Karpas-422 (cell line): ENCODE measurements around the gene LSP1. TPM values are rescaled to one million over a fixed set of nuclear protein-coding genes. Genes with fewer than 3 reads are reported as not detected.

Experiments
- DNase-seq: peaks from one replicate; pipeline ENCODE4 v3.0.0-alpha.2; 2015
- H2AFZ ChIP-seq: fragments of 200-600 bp; sonication (generic); 2 replicates; pipeline ENCODE4 v1.6.1; 2014; ENCODE audit warnings: antibody characterized with exemption, low read length, mixed read lengths
- H3K27ac ChIP-seq: fragments of 200-600 bp; sonication (generic); 2 replicates; pipeline ENCODE4 v1.5.1; 2014; ENCODE audit warnings: mild to moderate bottlenecking, low read length, moderate library complexity
- H3K27me3 ChIP-seq: fragments of 200-600 bp; sonication (generic); 2 replicates; pipeline ENCODE4 v1.6.1; 2014; ENCODE audit warnings: low read length, mixed read lengths
- H3K36me3 ChIP-seq: fragments of 200-600 bp; sonication (generic); 2 replicates; pipeline ENCODE4 v1.6.1; 2014; ENCODE audit warnings: low read length, mixed read lengths; ENCODE audit not compliant: insufficient read depth
- H3K4me1 ChIP-seq: fragments of 200-600 bp; sonication (generic); 2 replicates; pipeline ENCODE4 v1.6.1; 2014; ENCODE audit warnings: mild to moderate bottlenecking, low read length, mixed read lengths
- H3K4me2 ChIP-seq: fragments of 200-600 bp; sonication (generic); 2 replicates; pipeline ENCODE4 v1.6.1; 2014; ENCODE audit warnings: low read length, low read depth, mild to moderate bottlenecking; ENCODE audit not compliant: poor library complexity, severe bottlenecking
- H3K4me3 ChIP-seq: fragments of 200-600 bp; sonication (generic); 2 replicates; pipeline ENCODE4 v1.5.1; 2014; ENCODE audit warnings: mild to moderate bottlenecking, antibody characterized with exemption, low read length, mixed read lengths
- H3K79me2 ChIP-seq: fragments of 200-600 bp; sonication (generic); 2 replicates; pipeline ENCODE4 v1.6.1; 2014; ENCODE audit warnings: mild to moderate bottlenecking, low read length, mixed read lengths
- H3K9ac ChIP-seq: fragments of 200-600 bp; sonication (generic); 2 replicates; pipeline ENCODE4 v1.6.0; 2014; ENCODE audit warnings: low read length
- H3K9me2 ChIP-seq: fragments of 200-600 bp; sonication (generic), shearing (Covaris generic); replicated peaks from 2 replicates; pipeline ENCODE4 v1.6.0; 2014; ENCODE audit warnings: mild to moderate bottlenecking, low read length, moderate library complexity; ENCODE audit not compliant: insufficient read depth
- H3K9me3 ChIP-seq: fragments of 300-700, 200-600 bp; sonication (generic); 2 replicates; pipeline ENCODE4 v1.6.1; 2014; ENCODE audit warnings: low read length, mixed read lengths
- H4K20me1 ChIP-seq: fragments of 200-600 bp; sonication (generic); 2 replicates; pipeline ENCODE4 v1.6.1; 2014; ENCODE audit warnings: mild to moderate bottlenecking, antibody characterized with exemption, low read length, low read depth; ENCODE audit not compliant: insufficient read depth
- total RNA-seq: library from RNA; depleted of rRNA; stranded (reverse); fragments of >200 nt; shearing (Covaris generic); gene quantifications from 2 replicates; pipeline ENCODE4 v1.2.3, GENCODE V29; 2014; ENCODE audit warnings: low replicate concordance

Gene LSP1
- total RNA-seq, 1 experiment from 2014 or later, result 46.9 TPM

DNA sequence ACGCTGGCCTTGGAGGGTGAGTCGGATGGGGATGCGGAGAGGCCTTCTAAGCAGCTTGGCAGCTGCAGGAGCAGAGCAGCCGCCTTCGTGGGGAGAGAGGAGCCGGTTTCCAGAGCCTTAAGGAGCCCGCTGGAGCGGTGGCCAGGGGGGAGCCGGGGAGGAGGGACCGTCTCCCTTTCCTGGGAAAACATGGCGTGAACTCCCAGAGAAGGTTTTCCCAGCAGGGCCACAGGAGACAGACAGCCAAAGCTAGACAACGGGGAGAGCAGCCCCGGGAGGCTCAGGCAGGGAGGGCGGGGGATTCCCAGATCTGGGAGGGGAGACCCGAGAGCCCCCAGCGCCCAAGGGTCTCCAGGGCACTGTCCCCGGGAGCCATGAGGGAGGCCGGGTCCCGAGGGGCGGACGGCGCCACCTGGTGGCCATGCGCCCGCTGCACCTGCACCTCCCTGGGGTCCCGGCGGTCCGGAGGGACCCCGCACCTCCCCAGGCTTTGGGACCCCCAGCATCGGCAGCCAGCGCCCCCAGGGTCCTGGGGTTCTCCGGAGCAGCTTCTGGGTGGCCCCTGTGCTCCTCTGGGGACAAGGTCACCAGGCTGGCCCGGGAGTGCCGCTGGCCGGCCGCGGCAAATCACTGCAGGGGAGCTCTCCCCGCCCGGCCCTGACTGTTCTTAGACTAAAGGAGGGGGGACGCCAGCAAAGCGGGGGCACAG lies 20.5 kb upstream of the LSP1 start:
- Histone ChIP-seq H2AFZ (no peak overlapping the region), H4K20me1 (peaks cover 3% of the 10 kb centered on the region; the same call in 1 of the 2 replicates), H3K36me3 (no peaks in the 10 kb centered on the region), H3K4me1 (no peaks in the 10 kb centered on the region), H3K9ac (no peak overlapping the region), H3K4me2 (no peak overlapping the region), H3K4me3 (no peak overlapping the region), H3K9me3 (no peaks in the 10 kb centered on the region), H3K79me2 (no peaks in the 10 kb centered on the region), H3K27me3 (no peaks in the 10 kb centered on the region), H3K27ac (no peak overlapping the region), H3K9me2 (no peaks in the 10 kb centered on the region)
- DNase-seq, result peak; percentile 75

DNA sequence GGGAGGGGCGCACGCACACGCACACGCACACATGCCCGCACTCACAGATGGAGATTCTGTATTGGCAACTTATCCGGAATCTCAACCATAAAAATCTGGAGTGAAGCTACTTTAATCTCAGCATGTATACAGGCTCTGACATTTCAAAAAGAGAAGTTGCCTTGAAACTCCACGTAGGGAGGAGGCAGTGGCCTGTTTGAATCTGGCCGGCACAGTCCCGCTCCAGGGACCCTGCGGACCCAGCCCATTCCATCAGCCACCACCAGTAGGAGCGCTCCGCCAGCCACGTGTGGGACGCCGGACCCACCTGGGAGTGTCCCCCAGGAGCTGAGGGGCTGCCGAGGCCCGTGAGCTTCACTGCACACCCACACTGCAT lies 20.0 kb upstream of the LSP1 start:
- Histone ChIP-seq H3K4me1 (peaks cover 2% of the 10 kb centered on the region), H3K4me3 (no peak overlapping the region), H3K79me2 (no peaks in the 10 kb centered on the region), H4K20me1 (peaks cover 3% of the 10 kb centered on the region; the same call in 1 of the 2 replicates), H3K9ac (no peak overlapping the region), H3K36me3 (no peaks in the 10 kb centered on the region), H2AFZ (no peak overlapping the region), H3K9me3 (no peaks in the 10 kb centered on the region), H3K4me2 (no peak overlapping the region), H3K27ac (no peak overlapping the region), H3K27me3 (no peaks in the 10 kb centered on the region), H3K9me2 (no peaks in the 10 kb centered on the region)
- no peak for DNase-seq

DNA sequence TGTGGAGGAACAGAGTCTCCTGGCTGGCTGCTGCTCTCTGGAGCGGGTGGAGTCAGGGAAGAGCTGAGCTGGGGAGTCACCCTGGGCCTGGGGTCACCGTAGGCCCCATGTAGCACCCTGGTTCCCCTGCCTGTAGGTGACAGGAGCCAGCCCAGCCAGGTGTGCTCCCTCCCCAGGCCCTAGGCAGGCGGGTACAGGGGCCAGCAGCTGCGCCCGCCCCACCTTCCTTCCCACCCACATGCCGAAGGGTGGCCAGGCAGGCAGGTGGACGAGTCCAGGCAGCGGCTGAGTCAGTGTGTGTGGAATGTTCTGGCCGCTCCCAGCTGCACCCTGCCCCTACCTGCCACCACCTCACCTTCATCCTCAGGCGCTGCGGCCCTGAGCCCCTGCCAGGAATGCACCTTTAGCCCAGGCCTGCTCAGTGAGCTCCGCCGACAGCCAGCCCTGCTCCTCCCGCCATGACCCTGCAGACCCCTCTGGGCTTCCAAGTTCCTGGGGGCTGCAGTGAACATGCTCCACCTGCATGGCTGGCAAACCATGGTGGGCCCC lies 18.7 kb upstream of the LSP1 start:
- no peak overlapping the region for H3K27ac ChIP-seq
- H3K9me3 ChIP-seq, result no peaks in the 10 kb centered on the region
- H3K27me3 ChIP-seq, result no peaks in the 10 kb centered on the region
- no peak for DNase-seq
- no peak overlapping the region for H3K4me2 ChIP-seq
- no peaks in the 10 kb centered on the region for H3K79me2 ChIP-seq
- no peak overlapping the region for H3K4me3 ChIP-seq
- peaks cover 14% of the 10 kb centered on the region for H3K4me1 ChIP-seq
- no peaks in the 10 kb centered on the region; the same call in 1 of the 2 replicates for H4K20me1 ChIP-seq
- no peaks in the 10 kb centered on the region for H3K36me3 ChIP-seq
- no peaks in the 10 kb centered on the region for H3K9me2 ChIP-seq
- H2AFZ ChIP-seq, result no peak overlapping the region
- H3K9ac ChIP-seq, result no peak overlapping the region

DNA sequence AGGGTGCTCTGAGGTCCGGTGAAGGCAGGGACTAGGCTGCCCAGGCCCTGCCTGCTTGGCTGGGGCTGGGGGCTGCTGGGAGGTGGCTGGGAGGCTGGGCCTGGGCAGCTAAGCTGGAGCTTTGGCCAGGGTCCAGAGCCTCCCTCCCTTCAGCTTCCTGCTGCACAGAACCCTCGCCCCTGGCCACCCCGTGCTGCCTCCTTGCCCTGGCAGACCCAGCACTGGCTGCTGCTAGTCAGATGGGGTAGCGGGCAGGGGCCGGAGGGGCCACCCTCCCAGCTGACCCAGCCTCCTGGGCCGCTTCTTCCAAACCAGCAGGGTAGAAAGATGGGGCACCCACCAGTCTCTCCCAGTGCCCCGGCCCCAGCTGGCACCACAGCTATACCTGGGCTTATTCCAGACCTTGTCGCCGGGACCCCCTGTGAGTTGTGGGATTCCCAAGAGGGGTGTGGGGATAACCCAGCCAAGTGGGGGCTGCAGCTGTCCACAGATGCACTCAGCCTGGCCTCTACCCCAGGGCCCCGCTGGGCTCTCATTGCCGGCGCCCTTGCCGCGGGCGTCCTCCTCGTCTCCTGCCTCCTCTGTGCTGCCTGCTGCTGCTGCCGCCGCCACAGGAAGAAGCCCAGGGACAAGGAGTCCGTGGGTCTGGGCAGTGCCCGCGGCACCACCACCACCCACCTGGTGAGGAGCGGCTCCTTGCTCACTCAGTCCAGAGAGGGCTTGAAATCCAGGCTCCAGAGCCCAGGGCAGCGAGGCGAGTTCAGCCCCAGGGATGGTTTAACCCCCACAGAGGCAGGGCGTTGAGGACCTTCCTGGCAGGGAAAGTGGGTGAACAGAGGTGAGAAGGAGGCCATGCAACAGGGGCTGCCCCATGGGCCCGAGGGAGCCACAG lies 17.9 kb upstream of the LSP1 start, which contains the start of gene SYT8:
SYT8 (plus strand) TSS at position 212 of the 892 bp plus-strand sequence; CDS start at position 328, 116 bp downstream.
- DNase-seq, result no peak
- no peaks in the 10 kb centered on the region; the same call in 1 of the 2 replicates for H4K20me1 ChIP-seq
- no peak within 1 kb of the TSS for H3K4me3 ChIP-seq
- no peaks in the 10 kb centered on the region for H3K9me2 ChIP-seq
- no peaks in the 10 kb centered on the region for H3K36me3 ChIP-seq
- H3K4me1 ChIP-seq, result peaks cover 22% of the 10 kb centered on the region
- H3K27ac ChIP-seq, result no peak within 1 kb of the TSS
- no peaks in the 10 kb centered on the region for H3K79me2 ChIP-seq
- H3K9ac ChIP-seq, result no peak within 1 kb of the TSS
- no peak within 1 kb of the TSS for H2AFZ ChIP-seq
- no peaks in the 10 kb centered on the region for H3K27me3 ChIP-seq
- H3K4me2 ChIP-seq, result no peak within 1 kb of the TSS
- H3K9me3 ChIP-seq, result no peaks in the 10 kb centered on the region

DNA sequence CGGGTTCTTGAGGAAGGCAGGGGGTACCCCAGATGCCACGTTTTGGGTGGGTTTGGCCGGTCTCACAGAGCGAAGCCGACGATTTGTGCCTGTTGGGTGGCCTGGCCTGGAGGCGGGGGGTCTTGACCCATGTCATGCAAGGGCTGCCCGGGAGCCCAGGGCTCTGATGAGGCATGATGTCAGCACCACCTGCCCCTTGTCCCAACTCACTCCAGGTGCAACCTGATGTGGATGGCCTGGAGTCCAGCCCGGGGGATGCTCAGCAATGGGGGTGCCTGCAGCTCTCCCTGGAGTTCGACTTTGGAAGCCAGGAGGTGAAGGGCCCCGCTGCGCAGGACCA lies 17.2 kb upstream of the LSP1 start:
- no peaks in the 10 kb centered on the region for H3K27me3 ChIP-seq
- no peaks in the 10 kb centered on the region for H3K36me3 ChIP-seq
- peaks cover 26% of the 10 kb centered on the region for H3K4me1 ChIP-seq
- no peaks in the 10 kb centered on the region for H3K9me3 ChIP-seq
- H3K9ac ChIP-seq, result no peak overlapping the region
- H4K20me1 ChIP-seq, result no peaks in the 10 kb centered on the region; the same call in 1 of the 2 replicates
- H3K4me2 ChIP-seq, result no peak overlapping the region
- H3K27ac ChIP-seq, result no peak overlapping the region
- no peak overlapping the region for H2AFZ ChIP-seq
- H3K4me3 ChIP-seq, result no peak overlapping the region
- no peaks in the 10 kb centered on the region for H3K79me2 ChIP-seq
- H3K9me2 ChIP-seq, result no peaks in the 10 kb centered on the region
- no peak for DNase-seq

DNA sequence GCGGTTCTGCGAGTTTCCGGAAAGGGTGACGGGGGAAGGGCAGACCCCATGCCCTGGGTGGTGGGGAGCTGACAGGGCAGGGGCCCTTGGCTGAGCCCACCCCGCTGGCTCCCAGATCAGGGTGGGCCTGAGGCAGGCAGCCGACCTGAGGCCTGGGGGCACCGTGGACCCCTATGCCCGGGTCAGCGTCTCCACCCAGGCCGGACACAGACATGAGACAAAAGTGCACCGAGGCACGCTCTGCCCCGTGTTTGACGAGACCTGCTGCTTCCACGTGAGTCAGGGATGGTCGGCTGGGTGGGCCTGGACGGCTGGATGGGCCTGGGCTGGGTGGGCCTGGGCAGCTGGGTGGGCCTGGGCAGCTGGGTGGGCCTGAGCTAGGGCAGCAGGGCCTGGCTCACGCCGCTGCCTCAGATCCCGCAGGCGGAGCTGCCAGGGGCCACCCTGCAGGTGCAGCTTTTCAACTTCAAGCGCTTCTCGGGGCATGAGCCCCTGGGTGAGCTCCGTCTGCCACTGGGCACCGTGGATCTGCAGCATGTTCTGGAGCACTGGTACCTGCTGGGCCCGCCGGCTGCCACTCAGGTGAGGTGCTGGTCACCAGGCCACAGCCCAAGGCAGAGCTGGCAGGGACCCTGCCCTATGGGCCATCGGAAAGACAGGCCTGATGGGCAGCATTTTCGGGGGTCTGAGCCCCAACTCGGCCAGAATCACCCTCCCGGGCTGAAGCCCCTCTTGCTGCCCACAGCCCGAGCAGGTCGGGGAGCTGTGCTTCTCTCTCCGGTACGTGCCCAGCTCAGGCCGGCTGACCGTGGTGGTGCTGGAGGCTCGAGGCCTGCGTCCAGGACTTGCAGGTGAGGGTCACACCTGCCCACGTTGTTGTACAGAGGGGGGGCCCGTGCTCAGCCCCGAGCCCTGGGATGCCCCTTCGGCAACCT lies 16.6 kb upstream of the LSP1 start:
- Histone ChIP-seq H3K79me2 (no peaks in the 10 kb centered on the region), H3K4me1 (peaks cover 26% of the 10 kb centered on the region)

DNA sequence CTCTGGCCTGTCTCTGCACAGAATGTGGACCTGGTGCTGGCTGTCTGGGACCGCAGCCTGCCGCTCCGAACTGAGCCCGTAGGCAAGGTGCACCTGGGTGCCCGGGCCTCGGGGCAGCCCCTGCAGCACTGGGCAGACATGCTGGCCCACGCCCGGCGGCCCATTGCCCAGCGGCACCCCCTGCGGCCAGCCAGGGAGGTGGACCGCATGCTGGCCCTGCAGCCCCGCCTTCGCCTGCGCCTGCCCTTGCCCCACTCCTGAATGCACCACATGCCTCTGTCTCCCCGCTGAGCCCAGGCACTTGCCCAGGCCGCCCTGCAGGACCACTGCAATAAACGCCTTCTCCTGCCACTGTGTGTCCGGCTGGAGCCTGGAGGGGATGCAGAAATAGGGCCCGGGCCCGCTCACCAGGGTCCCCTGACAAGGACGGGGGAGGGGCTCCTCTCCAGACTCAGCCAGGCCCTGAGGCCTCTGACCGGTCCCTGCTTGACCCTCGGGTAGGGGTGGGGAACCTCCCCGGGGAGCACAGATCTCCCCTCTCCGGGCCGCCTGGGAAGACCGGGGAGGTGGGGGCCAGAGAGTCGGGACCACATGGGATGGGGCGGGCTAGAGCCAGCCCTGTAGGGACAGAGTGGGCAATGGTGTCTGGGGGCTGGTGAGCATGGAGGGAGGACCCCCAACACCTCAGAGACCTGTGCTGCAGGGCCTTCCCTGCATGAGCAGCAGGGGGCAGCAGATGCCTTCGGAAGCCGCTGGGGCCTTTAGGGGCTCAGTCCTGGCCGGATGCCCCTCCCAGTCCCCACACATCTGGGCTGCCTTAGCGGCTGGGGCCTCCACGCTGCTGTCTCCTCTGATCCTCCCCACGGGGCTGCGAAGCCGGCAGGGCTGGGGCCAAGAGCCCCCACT lies 15.5 kb upstream of the LSP1 start:
- H3K9me3 ChIP-seq, result no peaks in the 10 kb centered on the region
- H3K36me3 ChIP-seq, result no peaks in the 10 kb centered on the region
- no peak overlapping the region for H2AFZ ChIP-seq
- H3K27ac ChIP-seq, result no peak overlapping the region
- no peak overlapping the region for H3K4me2 ChIP-seq
- no peaks in the 10 kb centered on the region; the same call in 1 of the 2 replicates for H4K20me1 ChIP-seq
- H3K27me3 ChIP-seq, result no peaks in the 10 kb centered on the region
- H3K9ac ChIP-seq, result 0 out of 2 replicates have a peak overlapping the region, but pooled peaks have one; percentile 25
- H3K9me2 ChIP-seq, result no peaks in the 10 kb centered on the region
- H3K4me3 ChIP-seq, result no peak overlapping the region
- no peaks in the 10 kb centered on the region for H3K79me2 ChIP-seq
- peaks cover 26% of the 10 kb centered on the region for H3K4me1 ChIP-seq
- DNase-seq, result peak; percentile 95

More for the DNA sequence above, 16.6 kb upstream of the LSP1 start:
- Histone ChIP-seq H3K9me3 (no peaks in the 10 kb centered on the region), H4K20me1 (no peaks in the 10 kb centered on the region; the same call in 1 of the 2 replicates), H3K4me2 (no peak overlapping the region), H3K36me3 (no peaks in the 10 kb centered on the region), H3K27me3 (no peaks in the 10 kb centered on the region), H2AFZ (no peak overlapping the region), H3K27ac (no peak overlapping the region), H3K9ac (no peak overlapping the region), H3K9me2 (no peaks in the 10 kb centered on the region), H3K4me3 (no peak overlapping the region)
- peak; percentile 38 for DNase-seq
